Activated T-helper 2 cell treated with anti-CD3 and anti-CD28 coated beads, Interferon-gamma antibody, Interleukin-2, Interleukin-4, amounts not matched to agents 10 μg/mL and 5 μg/mL and 100 μg/mL, durations not matched to agents 14 hours and 24 hours and 36 hours (primary cell): ENCODE measurements around the gene SYPL1. TPM values are rescaled to one million over a fixed set of nuclear protein-coding genes. Genes with fewer than 3 reads are reported as not detected.

ENCODE experiments used
- DNase-seq: peaks from one replicate; pipeline ENCODE4 v3.0.0; 2021; ENCODE audit warnings: low spot score
- H3K27ac Mint-ChIP-seq: one replicate; pipeline ENCODE4 v1.8.0; 2021; ENCODE audit warnings: mixed read lengths
- H3K27me3 Mint-ChIP-seq: one replicate; pipeline ENCODE4 v1.8.0; 2021; ENCODE audit warnings: low read depth, mixed read lengths
- H3K36me3 Mint-ChIP-seq: one replicate; pipeline ENCODE4 v1.8.0; 2021; ENCODE audit warnings: low read depth, mixed read lengths
- H3K4me1 Mint-ChIP-seq: one replicate; pipeline ENCODE4 v1.8.0; 2021; ENCODE audit warnings: low read depth, mixed read lengths
- H3K4me3 Mint-ChIP-seq: one replicate; pipeline ENCODE4 v1.8.0; 2021; ENCODE audit warnings: low read depth, mild to moderate bottlenecking, moderate library complexity, mixed read lengths
- H3K9me3 Mint-ChIP-seq: one replicate; pipeline ENCODE4 v1.8.0; 2021; ENCODE audit warnings: mixed read lengths
- intact Hi-C: fragments of 100-400 bp; cut with micrococcal nuclease; formaldehyde crosslinking; loops from one replicate; pipeline ENCODE4 v1.15.1; 2023
- total RNA-seq: library from RNA; stranded (reverse); gene quantifications from 2 replicates; pipeline ENCODE4 v1.2.3, GENCODE V29; 2022

SYPL1 gene
- total RNA-seq, 1 donor from 2014 or later: 38.2 TPM

- intact Hi-C loops: no loop called here
- H3K9me3 Mint-ChIP-seq: no peaks in the 10 kb centered on the region
- no peaks in the 10 kb centered on the region for H3K4me1 Mint-ChIP-seq
- DNase-seq: no peak
- H3K36me3 Mint-ChIP-seq: no peaks in the 10 kb centered on the region
- no peak overlapping the region for H3K27ac Mint-ChIP-seq
- no peak overlapping the region for H3K4me3 Mint-ChIP-seq
- peaks cover 27% of the 10 kb centered on the region for H3K27me3 Mint-ChIP-seq
These were observed 64.0 kb downstream of the SYPL1 start for GRCh38 chr7:106047818-106048705.

GRCh38 chr7:106047184-106047583, 64.9 kb downstream of the SYPL1 start:
- no peak for DNase-seq
- Mint-ChIP-seq H3K27me3 (peaks cover 27% of the 10 kb centered on the region), H3K9me3 (no peaks in the 10 kb centered on the region), H3K27ac (no peak overlapping the region), H3K4me3 (no peak overlapping the region), H3K36me3 (no peaks in the 10 kb centered on the region), H3K4me1 (peaks cover 4% of the 10 kb centered on the region)
- intact Hi-C loops: no loop called here

GRCh38 chr7:106045586-106045985, 66.5 kb downstream of the SYPL1 start:
- intact Hi-C loops: no loop called here

GRCh38 chr7:106045139-106045538, 67.0 kb downstream of the SYPL1 start:
- Mint-ChIP-seq H3K27ac (no peak overlapping the region), H3K4me3 (no peak overlapping the region), H3K9me3 (no peaks in the 10 kb centered on the region), H3K27me3 (peaks cover 24% of the 10 kb centered on the region), H3K4me1 (peaks cover 6% of the 10 kb centered on the region), H3K36me3 (no peaks in the 10 kb centered on the region)
- no peak for DNase-seq
- intact Hi-C loops: no loop called here

More at GRCh38 chr7:106045586-106045985, 66.5 kb downstream of the SYPL1 start:
- H3K27me3 Mint-ChIP-seq: peaks cover 28% of the 10 kb centered on the region
- no peak overlapping the region for H3K27ac Mint-ChIP-seq
- no peaks in the 10 kb centered on the region for H3K9me3 Mint-ChIP-seq
- peaks cover 6% of the 10 kb centered on the region for H3K4me1 Mint-ChIP-seq
- H3K4me3 Mint-ChIP-seq: no peak overlapping the region
- H3K36me3 Mint-ChIP-seq: no peaks in the 10 kb centered on the region
- DNase-seq: no peak

- Mint-ChIP-seq H3K4me3 (no peak overlapping the region), H3K36me3 (no peaks in the 10 kb centered on the region), H3K9me3 (no peaks in the 10 kb centered on the region), H3K27ac (no peak overlapping the region), H3K4me1 (peaks cover 6% of the 10 kb centered on the region), H3K27me3 (peaks cover 19% of the 10 kb centered on the region)
- no peak for DNase-seq
- intact Hi-C loops: loop anchor here (1.0 to 5.0 kb wide), 4 partner anchors 35 to 390 kb away; no protein-coding TSS in a partner anchor
These were observed 69.9 kb downstream of the SYPL1 start for GRCh38 chr7:106042196-106042611.

GRCh38 chr7:106041140-106041717, 70.9 kb downstream of the SYPL1 start:
- Mint-ChIP-seq H3K27ac (no peak overlapping the region), H3K9me3 (no peaks in the 10 kb centered on the region), H3K27me3 (peaks cover 16% of the 10 kb centered on the region), H3K4me1 (peaks cover 6% of the 10 kb centered on the region), H3K4me3 (no peak overlapping the region), H3K36me3 (no peaks in the 10 kb centered on the region)
- no peak for DNase-seq
- intact Hi-C loops: loop anchor here (5.0 kb wide), 2 partner anchors 34 to 114 kb away; no protein-coding TSS in a partner anchor

Other genes with a start within 250 kb of the SYPL1 start
- gene ATXN7L1, start 235.7 kb downstream of the SYPL1 start, total RNA-seq: 11.1 and 12.4 TPM in 2 replicates
- 0.80 and 0.98 TPM in 2 replicates for gene CDHR3, start 149.0 kb downstream of the SYPL1 start, total RNA-seq
- gene NAMPT, start 172.7 kb upstream of the SYPL1 start, total RNA-seq: 348 and 379 TPM in 2 replicates